ENCODE results near the gene ACR.
A peak's percentile ranks its signal among the peaks of the same experiment; 100 is the strongest.

The ACR gene

GRCh38 chr22:50702821-50703725, 34.9 kb upstream of the ACR start:
- DNase-seq = no peak

- no peak for DNase-seq
Observed at GRCh38 chr22:50703726-50704509, 34.1 kb upstream of the ACR start.

DNA sequence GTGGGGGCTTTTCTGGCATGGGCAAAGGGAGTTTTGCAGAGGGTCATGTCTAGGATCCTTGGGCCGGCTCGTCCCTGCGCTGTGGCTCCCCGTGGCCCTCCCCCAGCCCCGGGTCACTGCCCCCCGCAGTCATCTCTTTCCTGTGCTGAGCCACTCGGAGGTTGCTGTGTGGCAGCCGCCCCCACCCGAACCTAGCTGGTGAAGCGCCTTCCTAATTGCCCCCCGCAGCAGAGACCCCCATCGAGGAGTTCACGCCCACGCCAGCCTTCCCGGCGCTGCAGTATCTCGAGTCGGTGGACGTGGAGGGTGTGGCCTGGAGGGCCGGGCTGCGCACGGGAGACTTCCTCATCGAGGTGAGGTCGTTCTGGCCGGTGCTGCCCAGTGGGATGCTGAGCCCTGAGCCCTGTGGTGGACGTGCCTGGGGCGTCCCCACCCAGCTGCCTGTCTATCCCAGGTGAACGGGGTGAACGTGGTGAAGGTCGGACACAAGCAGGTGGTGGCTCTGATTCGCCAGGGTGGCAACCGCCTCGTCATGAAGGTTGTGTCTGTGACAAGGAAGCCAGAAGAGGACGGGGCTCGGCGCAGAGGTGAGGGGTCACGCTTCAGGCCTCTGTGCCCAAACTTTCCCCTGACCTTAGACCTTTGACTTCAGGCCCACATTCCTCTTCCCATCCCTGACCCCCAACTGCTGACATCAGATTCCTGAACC, 33.3 kb upstream of the ACR start:
- DNase-seq = no peak

DNA sequence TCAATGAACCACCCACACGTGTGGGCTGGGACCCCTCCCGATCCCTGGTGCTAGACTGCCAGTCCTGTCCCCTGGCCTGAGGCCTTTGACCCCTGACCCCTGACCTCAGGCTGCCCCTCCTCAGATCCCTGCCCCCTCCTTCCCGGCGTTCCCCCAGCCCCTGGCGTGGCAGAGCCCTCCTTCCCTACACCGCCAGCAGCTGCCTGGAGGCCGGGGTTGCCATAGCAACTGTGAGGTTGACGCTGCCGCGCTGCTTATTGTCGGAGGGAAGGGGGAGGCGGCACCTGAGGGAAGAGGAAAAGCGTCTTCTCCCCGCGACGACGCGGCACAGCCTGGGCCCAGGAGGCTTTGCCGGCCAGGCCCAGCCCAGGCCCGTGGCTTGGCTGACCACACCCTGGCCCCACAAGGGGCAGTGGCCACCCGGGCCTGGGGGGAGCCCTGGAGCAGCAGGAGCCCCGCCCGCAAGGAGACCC, 32.7 kb upstream of the ACR start:
- DNase-seq = peak; percentile 69

DNA sequence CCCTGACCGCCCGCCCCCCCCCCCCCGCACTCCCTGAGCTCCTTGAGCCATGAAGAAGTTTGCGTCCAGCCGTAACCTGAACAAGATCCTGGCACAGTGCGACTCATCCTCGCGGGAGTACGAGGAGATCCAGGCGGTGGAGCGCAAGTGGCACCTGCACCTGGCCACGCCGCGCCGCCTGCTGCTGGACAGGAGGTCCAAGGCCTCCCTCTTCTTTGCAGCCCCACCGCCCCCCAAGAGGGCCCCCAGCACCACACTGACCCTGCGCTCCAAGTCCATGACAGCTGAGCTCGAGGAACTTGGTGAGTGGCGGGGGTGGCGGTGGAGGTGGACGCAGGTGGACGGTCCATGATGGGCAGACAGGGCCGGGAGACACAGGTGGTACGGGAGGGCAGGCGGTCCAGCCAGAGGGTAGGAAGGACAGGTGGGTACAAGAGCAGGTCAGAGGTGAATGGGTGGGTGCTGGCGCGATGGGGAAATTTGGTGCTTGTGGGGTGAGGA, 32.1 kb upstream of the ACR start:
- DNase-seq = no peak

DNA sequence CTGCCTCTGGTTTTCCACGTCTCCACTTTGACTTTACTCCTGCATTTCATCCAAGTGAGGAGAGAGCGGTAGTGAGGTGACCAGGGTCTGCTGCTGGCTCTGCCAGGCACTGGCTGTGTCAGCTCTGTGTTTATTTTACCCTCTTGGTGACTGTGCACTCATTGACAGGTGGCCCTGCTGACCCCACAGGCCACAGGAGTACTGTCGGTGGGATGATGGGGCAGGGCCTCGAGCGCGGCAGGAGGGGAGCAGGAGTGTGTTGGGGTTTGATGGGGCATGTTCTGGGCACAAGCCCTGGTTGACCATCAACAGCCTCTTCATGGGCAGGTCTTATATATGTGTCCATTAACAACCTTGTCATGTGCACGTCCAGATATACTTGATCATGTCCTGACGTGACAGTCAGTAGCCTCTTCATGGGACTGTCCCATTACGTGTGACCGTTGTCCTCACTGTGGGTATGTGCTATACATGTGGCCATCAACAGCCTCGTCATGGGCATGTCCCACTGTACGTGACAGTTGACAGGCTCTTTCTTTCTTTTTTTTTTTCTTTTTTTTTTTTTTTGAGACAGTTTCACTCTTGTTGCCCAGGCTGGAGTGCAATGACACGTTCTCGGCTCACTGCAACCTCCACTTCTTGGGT, 31.4 kb upstream of the ACR start:
- no peak for DNase-seq

DNA sequence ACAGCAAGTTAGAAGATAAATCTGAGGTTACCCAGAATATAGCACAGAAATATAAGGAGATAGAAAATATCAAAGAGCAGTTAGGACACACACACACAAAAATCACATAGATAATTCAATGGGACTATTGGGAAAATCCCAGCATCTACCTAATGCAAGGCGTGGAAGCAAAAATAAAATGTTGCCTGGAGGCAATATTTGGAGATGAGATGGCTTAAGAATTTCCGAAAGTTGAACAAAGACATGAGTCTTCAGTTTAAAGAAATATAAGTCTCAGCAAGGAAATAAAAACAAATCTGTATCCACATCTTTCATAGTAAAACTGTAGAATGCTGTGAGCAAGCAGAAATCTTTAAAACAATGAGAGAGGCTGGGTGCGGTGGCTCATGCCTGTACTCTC, 29.5 kb upstream of the ACR start:
- DNase-seq = no peak

DNA sequence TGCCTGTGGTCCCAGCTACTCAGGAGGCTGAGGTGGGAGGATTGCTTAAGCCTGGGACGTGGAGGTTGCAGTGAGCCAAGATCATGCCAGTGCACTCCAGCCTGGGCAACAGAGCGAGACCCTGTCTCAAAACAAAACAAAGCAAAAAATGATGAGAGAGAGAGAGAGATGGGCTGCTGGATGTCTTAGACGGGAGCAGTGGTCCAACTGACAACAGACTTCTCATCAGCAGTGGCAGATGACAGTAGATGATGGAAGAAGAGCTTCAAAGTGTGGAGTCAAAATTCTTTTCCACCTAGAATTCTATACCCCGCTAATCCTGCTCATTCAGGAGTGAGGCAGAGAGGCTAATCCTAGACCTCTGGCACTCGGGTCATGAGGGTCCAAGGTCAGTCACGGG, 29.0 kb upstream of the ACR start:
- DNase-seq = no peak

DNA sequence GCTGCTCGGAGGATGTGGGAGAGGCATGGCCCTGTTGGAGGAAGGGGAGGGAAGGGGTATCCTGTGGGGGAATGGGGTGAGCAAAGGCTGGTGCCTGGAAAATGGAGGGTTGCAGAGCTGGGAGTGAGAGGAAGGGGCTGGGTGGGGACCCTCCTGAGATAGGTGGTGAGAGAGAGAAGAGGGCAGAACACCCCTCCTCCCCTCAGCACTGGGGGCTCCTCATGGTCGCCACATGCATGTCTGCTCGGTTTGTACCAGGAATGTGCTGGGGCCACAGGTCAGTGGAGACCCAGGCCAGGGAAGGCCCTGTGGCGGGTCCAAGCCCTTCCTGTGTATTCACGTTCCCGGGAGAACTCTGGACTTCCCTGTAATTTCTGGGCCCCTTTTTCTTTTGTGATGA, 27.8 kb upstream of the ACR start:
- no peak for DNase-seq

- DNase-seq = no peak
Observed at GRCh38 chr22:50710886-50711285, 27.1 kb upstream of the ACR start.

DNA sequence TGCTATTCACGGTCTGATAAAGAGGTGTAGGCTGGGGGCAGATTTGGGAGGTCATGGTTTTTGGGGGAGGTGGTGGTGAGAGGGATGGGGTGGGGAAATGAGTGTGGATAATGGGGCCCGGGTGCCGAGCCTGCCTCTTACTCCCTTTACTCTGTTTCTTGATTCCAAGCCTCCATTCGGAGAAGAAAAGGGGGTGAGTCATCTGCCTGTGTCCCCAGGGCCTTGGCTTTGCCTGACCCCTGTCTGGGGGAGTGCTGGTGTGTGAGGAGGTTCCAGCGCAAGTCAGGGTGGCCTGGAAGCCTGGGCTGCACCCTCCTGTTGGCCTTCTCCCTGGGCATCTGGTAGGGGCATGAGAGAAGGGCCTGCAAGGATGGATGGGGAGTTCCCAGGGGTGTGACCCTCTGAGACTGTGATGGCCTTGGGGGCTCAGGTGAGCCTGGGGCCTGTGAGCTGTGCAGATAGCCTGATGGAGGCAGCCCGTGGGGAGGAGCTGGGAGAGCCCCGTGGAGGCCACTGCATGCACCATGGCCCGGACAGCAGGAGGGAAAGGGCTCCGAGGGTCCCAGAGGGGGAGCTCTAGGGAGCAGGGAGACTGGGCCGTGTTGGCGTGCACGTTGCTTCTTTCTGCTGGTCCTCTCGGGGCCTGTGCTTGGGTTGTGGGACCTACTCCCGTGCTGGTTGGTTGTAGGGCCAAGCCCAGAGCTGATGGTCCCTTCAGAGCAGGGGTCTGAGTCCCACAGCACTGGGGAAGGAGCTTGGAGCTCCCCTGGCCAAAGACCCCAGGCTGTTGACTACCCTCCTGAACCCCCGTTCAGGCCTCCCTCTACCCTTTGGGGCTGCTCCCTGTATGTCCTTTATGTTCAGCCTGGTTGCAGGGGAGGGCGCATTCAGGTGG, 26.3 kb upstream of the ACR start:
- no peak for DNase-seq

- no peak for DNase-seq
Observed at GRCh38 chr22:50712341-50713007, 25.5 kb upstream of the ACR start.

- no peak for DNase-seq
Observed at GRCh38 chr22:50713008-50713385, 25.0 kb upstream of the ACR start.

DNA sequence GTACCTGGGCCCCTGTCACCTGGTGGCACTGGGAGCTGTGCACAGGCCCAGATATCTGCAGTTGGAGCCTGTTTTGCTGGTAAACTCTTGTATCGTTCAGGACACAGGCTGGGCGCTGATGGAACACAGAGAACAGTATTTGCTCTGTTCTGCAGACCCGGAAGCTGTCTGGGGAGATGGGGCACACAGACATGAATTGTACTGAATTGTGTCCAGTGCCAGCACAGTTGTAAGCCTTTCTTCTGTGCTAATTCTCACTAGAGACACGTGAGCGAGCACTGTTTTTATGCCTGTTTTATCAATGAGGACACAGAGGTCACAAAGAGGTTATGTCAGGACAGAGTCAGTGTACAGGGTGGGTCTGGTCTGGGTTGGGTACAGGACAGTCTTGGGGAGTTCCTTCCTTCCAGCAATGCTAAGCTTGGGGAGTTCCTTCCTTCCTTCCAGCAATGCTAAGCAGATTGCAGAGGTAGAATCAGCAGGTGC, 24.4 kb upstream of the ACR start:
- no peak for DNase-seq

- no peak for DNase-seq
Observed at GRCh38 chr22:50714150-50714549, 23.9 kb upstream of the ACR start.

- no peak for DNase-seq
Observed at GRCh38 chr22:50714631-50715179, 23.3 kb upstream of the ACR start.

GRCh38 chr22:50715250-50715649, 22.8 kb upstream of the ACR start:
- no peak for DNase-seq

GRCh38 chr22:50715776-50716175, 22.2 kb upstream of the ACR start:
- DNase-seq = no peak

DNA sequence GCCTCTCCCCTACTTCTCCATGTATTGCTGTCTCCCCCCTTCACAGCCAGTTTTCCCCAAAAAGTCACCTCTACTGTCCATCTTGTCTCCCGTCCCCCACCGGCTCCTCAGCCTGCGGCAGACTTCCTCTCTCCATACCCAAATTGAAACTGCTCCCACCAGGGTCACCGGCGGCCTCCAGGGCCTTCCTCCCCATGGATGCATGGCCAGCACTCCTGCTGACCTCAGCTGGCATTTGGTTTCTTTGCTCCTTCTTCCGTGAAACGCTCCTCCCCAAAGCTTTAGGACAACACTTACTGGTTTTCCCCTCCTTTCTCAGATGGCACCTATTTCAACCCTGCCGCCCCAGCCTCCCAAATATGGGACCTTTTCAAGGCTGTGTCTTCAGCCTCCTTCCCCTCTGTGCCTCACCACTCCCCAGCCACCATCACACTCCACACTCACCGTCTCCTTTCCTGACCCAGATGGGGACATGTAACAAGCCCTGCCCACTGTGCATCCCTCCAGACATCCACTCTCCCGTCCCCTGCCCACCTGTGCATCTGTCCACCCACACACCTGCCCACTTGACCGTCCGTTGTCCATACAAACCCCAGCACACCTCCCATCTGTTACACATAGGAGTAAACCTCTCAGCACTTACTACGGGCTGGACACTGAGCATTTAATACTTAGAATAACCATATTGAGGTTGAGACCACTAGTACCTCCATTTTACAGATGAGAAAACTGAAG, 21.5 kb upstream of the ACR start:
- DNase-seq = no peak

All from MV-4-11 (cell line).